B cell (primary cell): ENCODE data around the gene FSCN2. TPM values are rescaled to one million over a fixed set of nuclear protein-coding genes. Genes with fewer than 3 reads are reported as not detected.

ENCODE experiments used
- ATAC-seq: fragments of 200-7000 bp; cut with Tn5 transposase; one replicate; pipeline ENCODE4 v1.10.0; 2021; ENCODE audit warnings: low read depth, mild to moderate bottlenecking, moderate number of reproducible peaks, moderate library complexity
- CTCF ChIA-PET: fragments of 350-600 bp; sonication (Branson Sonifier 250); formaldehyde crosslinking; loops from one replicate; lab custom pipeline; 2021; ENCODE audit warnings: antibody characterized with exemption, inconsistent platforms; lab: Charles Lee
- POLR2A ChIA-PET: fragments of 350-600 bp; sonication (Branson Sonifier 250); formaldehyde crosslinking; loops from one replicate; lab custom pipeline; 2021; ENCODE audit warnings: antibody characterized with exemption; lab: Charles Lee
- DNase-seq: peaks from one replicate; pipeline ENCODE4 v3.0.0; 2013
- H2AFZ ChIP-seq: 2 replicates; pipeline ENCODE4 v1.6.1; 2012; ENCODE audit warnings: mild to moderate bottlenecking, low read depth, low read length; ENCODE audit not compliant: insufficient read depth, poor library complexity, severe bottlenecking
- H3K27ac ChIP-seq, 2 donors: 1 replicate in 1 of 2; 2 replicates in 1 of 2; pipeline ENCODE4 v1.5.1; 2012 to 2013; ENCODE audit warnings: low read length in 2 of 2, mild to moderate bottlenecking in 2 of 2, moderate library complexity in 1 of 2
- H3K27me3 ChIP-seq, 4 experiments: fragments of 200-600 bp in 1 of 4; sonication (generic) in 1 of 4; replicated peaks in 1 of 4; 1 replicate in 2 of 4; 2 replicates in 2 of 4; pipeline versions ENCODE4 v1.6.1 to v1.7.0; 2013 to 2016; ENCODE audit warnings: low read length in 3 of 4, mild to moderate bottlenecking in 2 of 4, mixed read lengths in 1 of 4, moderate library complexity in 1 of 4; ENCODE audit not compliant: insufficient read depth in 4 of 4, control insufficient read depth in 3 of 4; ENCODE audit errors: control extremely low read depth in 1 of 4
- H3K36me3 ChIP-seq, 2 experiments: replicated peaks in 1 of 2; 1 replicate in 1 of 2; 2 replicates in 1 of 2; pipeline versions ENCODE4 v1.6.1 to v1.7.1; 2013; ENCODE audit warnings: low read length in 1 of 2; ENCODE audit not compliant: insufficient read depth in 2 of 2, control insufficient read depth in 1 of 2; ENCODE audit errors: control extremely low read depth in 1 of 2, extremely low read depth in 1 of 2
- H3K4me1 ChIP-seq, 2 donors: fragments of 200-600 bp in 1 of 2; sonication (generic) in 1 of 2; 1 replicate in 1 of 2; 2 replicates in 1 of 2; pipeline versions ENCODE4 v1.5.1 to v1.6.1; 2013 to 2017; ENCODE audit warnings: low read length in 2 of 2; ENCODE audit not compliant: control insufficient read depth in 2 of 2, insufficient read depth in 2 of 2
- H3K4me2 ChIP-seq: replicated peaks from 2 replicates; pipeline ENCODE3; 2012; ENCODE audit warnings: mild to moderate bottlenecking, low read depth, low read length; ENCODE audit not compliant: poor library complexity, severe bottlenecking
- H3K4me3 ChIP-seq, 5 experiments: fragments of 200-600 bp in 1 of 5; sonication (generic) in 1 of 5; 1 replicate in 3 of 5; 2 replicates in 2 of 5; pipeline versions ENCODE4 v1.5.1 to v1.7.0; 2011 to 2016; ENCODE audit warnings: low read length in 4 of 5, mild to moderate bottlenecking in 4 of 5, low read depth in 2 of 5, control low read depth in 1 of 5, moderate library complexity in 1 of 5; ENCODE audit not compliant: insufficient read depth in 1 of 5; ENCODE audit errors: control extremely low read depth in 1 of 5, extremely low read depth in 1 of 5
- H3K79me2 ChIP-seq: fragments of 200-600 bp; sonication (generic); one replicate; pipeline ENCODE4 v1.6.0; 2016; ENCODE audit warnings: low read length; ENCODE audit not compliant: control insufficient read depth, insufficient read depth
- H3K9ac ChIP-seq: fragments of 200-600 bp; sonication (generic); 2 replicates; pipeline ENCODE4 v1.6.1; 2017; ENCODE audit warnings: mild to moderate bottlenecking, low read length, moderate library complexity
- H3K9me3 ChIP-seq, 3 donors: one replicate each; pipeline versions ENCODE4 v1.6.1 to v1.7.1; 2013; ENCODE audit warnings: low read length in 2 of 3; ENCODE audit not compliant: control insufficient read depth in 2 of 3, insufficient read depth in 1 of 3; ENCODE audit errors: control extremely low read depth in 1 of 3
- H4K20me1 ChIP-seq: 2 replicates; pipeline ENCODE4 v1.6.0; 2012; ENCODE audit warnings: mild to moderate bottlenecking, low read length; ENCODE audit not compliant: insufficient read depth, control insufficient read depth, poor library complexity, severe bottlenecking
- H3K27ac Mint-ChIP-seq: one replicate; pipeline ENCODE4 v1.8.0; 2021; ENCODE audit warnings: mixed read lengths
- H3K27me3 Mint-ChIP-seq: one replicate; pipeline ENCODE4 v1.8.0; 2021; ENCODE audit warnings: mixed read lengths
- H3K4me1 Mint-ChIP-seq: one replicate; pipeline ENCODE4 v1.8.0; 2021; ENCODE audit warnings: mixed read lengths
- H3K4me3 Mint-ChIP-seq: one replicate; pipeline ENCODE4 v1.8.0; 2021; ENCODE audit warnings: mixed read lengths
- H3K9me3 Mint-ChIP-seq: one replicate; pipeline ENCODE4 v1.8.0; 2022; ENCODE audit warnings: mixed read lengths; ENCODE audit not compliant: insufficient read depth
- EZH2 ChIP-seq: IDR thresholded peaks from 2 replicates; pipeline ENCODE4 v1.6.1; 2012; ENCODE audit warnings: borderline replicate concordance, low read depth, mild to moderate bottlenecking, moderate library complexity, low read length; ENCODE audit not compliant: insufficient read depth, poor library complexity, severe bottlenecking
- WGBS: methylation state at CpG from one replicate; pipeline ENCODE4 v1.1.5; 2013; ENCODE audit warnings: missing lambda C conversion rate; ENCODE audit not compliant: insufficient coverage; 5-methylcytosine and 5-hydroxymethylcytosine counted together
- intact Hi-C: fragments of 100-400 bp; cut with micrococcal nuclease; formaldehyde crosslinking; loops from one replicate; pipeline ENCODE4 v1.10.0; 2022
- polyA plus RNA-seq: library from polyadenylated mRNA; depleted of rRNA; stranded (reverse); fragments of >200 nt; gene quantifications from 2 replicates; pipeline ENCODE4 v1.2.3, GENCODE V29; 2012
- total RNA-seq, 2 donors: library from RNA; stranded (reverse); fragments of 120-200 nt in 1 of 2; gene quantifications; 1 replicate in 1 of 2; 2 replicates in 1 of 2; pipeline versions ENCODE4 v1.2.3 to v1.2.4, GENCODE V29; 2013 to 2022
- TF ChIP-seq, protein P1 (sequence below): fragments of 200-600 bp; IDR thresholded peaks from one replicate; pipeline ENCODE4 v1.8.0; 2022; ENCODE audit warnings: antibody characterized with exemption, mild to moderate bottlenecking

Gene FSCN2
- total and polyA plus RNA-seq, 2 donors (not counting 1 experiment from before 2014, with no cell fraction given) = 6.3 to 12.0 TPM

DNA sequence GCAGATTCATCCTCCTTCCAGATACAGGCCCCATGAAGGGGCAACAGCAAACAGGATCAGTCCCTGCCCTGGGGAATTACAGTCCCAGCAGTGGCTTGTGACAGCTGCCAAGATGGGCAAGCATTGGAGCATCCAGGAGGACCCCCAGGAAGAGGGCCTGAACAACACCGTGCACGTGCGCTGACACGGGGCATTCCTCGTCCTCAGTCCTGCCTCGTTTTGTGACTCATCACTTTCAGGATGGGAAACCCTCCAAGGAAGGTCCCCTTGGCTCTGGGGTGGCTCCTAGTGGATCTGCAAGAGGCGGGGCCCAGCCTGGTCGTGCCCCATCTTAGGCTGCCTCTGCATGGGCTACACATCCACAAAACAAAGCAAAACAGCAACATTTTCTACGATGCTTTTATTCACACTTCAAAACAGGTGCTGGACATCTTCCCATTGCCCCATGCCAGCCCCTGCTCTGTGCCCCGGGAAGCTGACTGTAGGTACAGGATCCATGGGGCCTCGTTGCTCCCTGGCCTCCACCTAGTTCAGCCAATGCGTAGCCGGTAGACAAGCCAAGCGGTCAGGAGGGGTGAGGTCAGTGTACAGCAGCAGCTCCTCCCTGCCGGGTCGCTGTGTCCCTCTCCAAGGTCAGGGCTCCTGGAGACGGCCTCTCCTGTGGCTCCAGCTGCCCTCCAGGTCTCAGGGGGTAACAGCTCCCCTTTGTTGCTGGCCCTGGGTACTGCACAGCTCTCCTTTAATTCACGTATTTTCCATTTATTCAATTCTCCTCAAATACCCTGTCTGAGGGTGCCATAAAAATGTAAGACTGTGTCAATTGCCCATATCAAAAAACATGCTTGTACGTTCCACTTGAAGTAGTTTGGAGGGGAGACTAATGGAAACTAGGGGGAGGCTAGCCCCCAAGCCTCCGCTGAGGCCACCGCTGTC, 47.8 kb upstream of the FSCN2 start:
- H2AFZ ChIP-seq = peak overlapping the region; percentile 58
- peaks cover 0 to 24% (median 12%) of the 10 kb centered on the region in 4 experiments for H3K27me3 ChIP-seq
- no peak for TF ChIP-seq EZH2
- TF ChIP-seq, protein P1, sequence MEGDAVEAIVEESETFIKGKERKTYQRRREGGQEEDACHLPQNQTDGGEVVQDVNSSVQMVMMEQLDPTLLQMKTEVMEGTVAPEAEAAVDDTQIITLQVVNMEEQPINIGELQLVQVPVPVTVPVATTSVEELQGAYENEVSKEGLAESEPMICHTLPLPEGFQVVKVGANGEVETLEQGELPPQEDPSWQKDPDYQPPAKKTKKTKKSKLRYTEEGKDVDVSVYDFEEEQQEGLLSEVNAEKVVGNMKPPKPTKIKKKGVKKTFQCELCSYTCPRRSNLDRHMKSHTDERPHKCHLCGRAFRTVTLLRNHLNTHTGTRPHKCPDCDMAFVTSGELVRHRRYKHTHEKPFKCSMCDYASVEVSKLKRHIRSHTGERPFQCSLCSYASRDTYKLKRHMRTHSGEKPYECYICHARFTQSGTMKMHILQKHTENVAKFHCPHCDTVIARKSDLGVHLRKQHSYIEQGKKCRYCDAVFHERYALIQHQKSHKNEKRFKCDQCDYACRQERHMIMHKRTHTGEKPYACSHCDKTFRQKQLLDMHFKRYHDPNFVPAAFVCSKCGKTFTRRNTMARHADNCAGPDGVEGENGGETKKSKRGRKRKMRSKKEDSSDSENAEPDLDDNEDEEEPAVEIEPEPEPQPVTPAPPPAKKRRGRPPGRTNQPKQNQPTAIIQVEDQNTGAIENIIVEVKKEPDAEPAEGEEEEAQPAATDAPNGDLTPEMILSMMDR = no peak
- POLR2A ChIA-PET = no interaction called here
- peak overlapping the region; percentile 100 for H3K4me2 ChIP-seq
- no peaks in the 10 kb centered on the region for H4K20me1 ChIP-seq
- peaks cover 21% of the 10 kb centered on the region for H3K4me1 Mint-ChIP-seq
- H3K27ac Mint-ChIP-seq = peak overlapping the region; percentile 2
- no peaks in the 10 kb centered on the region for H3K79me2 ChIP-seq
- CTCF ChIA-PET = interaction anchor here (1.4 kb wide), 1 partner anchor 121 kb away, joined by 3 read pairs; no protein-coding TSS in a partner anchor
- H3K9me3 ChIP-seq = peaks cover 0 to 17% (median 0%) of the 10 kb centered on the region in 3 donors
- H3K4me3 ChIP-seq = peak overlapping the region in 2 of 5 experiments; percentile 11 to 58
- H3K27ac ChIP-seq = no peak overlapping the region
- no peak for ATAC-seq
- 86% methylated on average over 17 of the region's 21 CpGs for WGBS
- no peaks in the 10 kb centered on the region for H3K9me3 Mint-ChIP-seq
- intact Hi-C loops = loop anchor here (10.0 kb wide), 1 partner anchor 124 kb away; no protein-coding TSS in a partner anchor
- peak overlapping the region; percentile 40 for H3K4me3 Mint-ChIP-seq
- H3K36me3 ChIP-seq = no peaks in the 10 kb centered on the region
- no peak for DNase-seq
- peaks cover 7% of the 10 kb centered on the region for H3K27me3 Mint-ChIP-seq
- H3K4me1 ChIP-seq = peaks cover 38 to 40% of the 10 kb centered on the region in 2 donors
- peak overlapping the region; percentile 42 for H3K9ac ChIP-seq
